Measurements from ENCODE around the gene FAM227B. TPM values are rescaled to one million over a fixed set of nuclear protein-coding genes. Genes with fewer than 3 reads are reported as not detected.
A peak's percentile ranks its signal among the peaks of the same experiment; 100 is the strongest.

FAM227B gene
- total RNA-seq, 1 experiment from 2014 or later = 0.98 TPM

GRCh38 chr15:49379996-49380395 is 240.6 kb downstream of the FAM227B start:
- H3K4me3 ChIP-seq (ENCODE audit: low read length) = no peak overlapping the region
- no peaks in the 10 kb centered on the region for H3K79me2 ChIP-seq (ENCODE audit: low read length)
- H3K4me1 ChIP-seq (ENCODE audit: insufficient read depth, low read length) = peaks cover 19% of the 10 kb centered on the region
- no peak for DNase-seq
- H3K27ac ChIP-seq (ENCODE audit: low read length) = no peak overlapping the region
- H3K27me3 ChIP-seq (ENCODE audit: low read length) = no peaks in the 10 kb centered on the region
- BruUV-seq (replicated peaks) = no TSS peak
- H2AFZ ChIP-seq (ENCODE audit: low read length) = no peak overlapping the region
- no peaks in the 10 kb centered on the region for H3K9me2 ChIP-seq (replicated peaks; ENCODE audit: low read length)
- no peak overlapping the region for H3K9ac ChIP-seq (ENCODE audit: low read length)
- ChIA-PET POLR2A (ENCODE audit: unreplicated experiment) (no interaction called here), CTCF (no interaction called here)
- H4K20me1 ChIP-seq (ENCODE audit: low read length) = no peaks in the 10 kb centered on the region
- no peaks in the 10 kb centered on the region for H3F3A ChIP-seq (ENCODE audit: low read length, unreplicated experiment)
- no peaks in the 10 kb centered on the region for H3K36me3 ChIP-seq (ENCODE audit: low read depth, low read length)
- no peak for ATAC-seq
- H3K4me2 ChIP-seq (ENCODE audit: low read length) = no peak overlapping the region
- no peaks in the 10 kb centered on the region for H3K9me3 ChIP-seq (ENCODE audit: low read length)
- TF ChIP-seq CTCF (conservative IDR thresholded peaks at IDR 0.05; ENCODE audit: low read depth, low read length) (no peak), EZH2phosphoT487 (IDR thresholded peaks at IDR 0.05; ENCODE audit: borderline replicate concordance, low read length) (no peak), EZH2 (IDR thresholded peaks at IDR 0.05; ENCODE audit: low read length, unreplicated experiment) (no peak)
- intact Hi-C loops (cut with micrococcal nuclease) = loop anchor here (5.0 kb wide), 1 partner anchor 37 kb away; no protein-coding TSS in a partner anchor

- no peaks in the 10 kb centered on the region for H3K27me3 ChIP-seq (ENCODE audit: low read length)
- no peaks in the 10 kb centered on the region for H3K4me1 ChIP-seq (ENCODE audit: insufficient read depth, low read length)
- H3K27ac ChIP-seq (ENCODE audit: low read length) = no peak overlapping the region
- no peaks in the 10 kb centered on the region for H3K79me2 ChIP-seq (ENCODE audit: low read length)
- no peaks in the 10 kb centered on the region for H3F3A ChIP-seq (ENCODE audit: low read length, unreplicated experiment)
- DNase-seq = no peak
- no peak overlapping the region for H2AFZ ChIP-seq (ENCODE audit: low read length)
- H3K9me2 ChIP-seq (replicated peaks; ENCODE audit: low read length) = no peaks in the 10 kb centered on the region
- no peak overlapping the region for H3K9ac ChIP-seq (ENCODE audit: low read length)
- no peaks in the 10 kb centered on the region for H3K36me3 ChIP-seq (ENCODE audit: low read depth, low read length)
- ChIA-PET POLR2A (ENCODE audit: unreplicated experiment) (no interaction called here), CTCF (no interaction called here)
- TF ChIP-seq EZH2 (IDR thresholded peaks at IDR 0.05; ENCODE audit: low read length, unreplicated experiment) = no peak
- no peak for TF ChIP-seq EZH2phosphoT487 (IDR thresholded peaks at IDR 0.05; ENCODE audit: borderline replicate concordance, low read length)
- no peak for TF ChIP-seq CTCF (conservative IDR thresholded peaks at IDR 0.05; ENCODE audit: low read depth, low read length)
- no peaks in the 10 kb centered on the region for H4K20me1 ChIP-seq (ENCODE audit: low read length)
- H3K4me3 ChIP-seq (ENCODE audit: low read length) = no peak overlapping the region
- intact Hi-C loops (cut with micrococcal nuclease) = no loop called here
- ATAC-seq = no peak
- BruUV-seq (replicated peaks) = no TSS peak
- H3K9me3 ChIP-seq (ENCODE audit: low read length) = no peaks in the 10 kb centered on the region
- no peak overlapping the region for H3K4me2 ChIP-seq (ENCODE audit: low read length)
Observed at GRCh38 chr15:49372366-49372765, 248.3 kb downstream of the FAM227B start.

- Histone ChIP-seq H2AFZ (ENCODE audit: low read length) (no peak overlapping the region), H3K79me2 (ENCODE audit: low read length) (no peaks in the 10 kb centered on the region), H3K9ac (ENCODE audit: low read length) (no peak overlapping the region), H3K27me3 (ENCODE audit: low read length) (no peaks in the 10 kb centered on the region), H3K27ac (ENCODE audit: low read length) (no peak overlapping the region), H3K4me3 (ENCODE audit: low read length) (no peak overlapping the region), H3K9me3 (ENCODE audit: low read length) (no peaks in the 10 kb centered on the region), H3K4me1 (ENCODE audit: insufficient read depth, low read length) (no peaks in the 10 kb centered on the region), H3K4me2 (ENCODE audit: low read length) (no peak overlapping the region), H3K9me2 (replicated peaks; ENCODE audit: low read length) (no peaks in the 10 kb centered on the region), H4K20me1 (ENCODE audit: low read length) (no peaks in the 10 kb centered on the region), H3K36me3 (ENCODE audit: low read depth, low read length) (no peaks in the 10 kb centered on the region), H3F3A (ENCODE audit: low read length, unreplicated experiment) (no peaks in the 10 kb centered on the region)
- peak; percentile 52 for DNase-seq
- CTCF ChIA-PET = no interaction called here
- TF ChIP-seq CTCF (conservative IDR thresholded peaks at IDR 0.05; ENCODE audit: low read depth, low read length) (peak; percentile 58), EZH2phosphoT487 (IDR thresholded peaks at IDR 0.05; ENCODE audit: borderline replicate concordance, low read length) (no peak)
- no TSS peak for BruUV-seq (replicated peaks)
- POLR2A ChIA-PET (ENCODE audit: unreplicated experiment) = no interaction called here
- intact Hi-C loops (cut with micrococcal nuclease) = loop anchor here (1.0 to 2.0 kb wide), 5 partner anchors 52 to 774 kb away; no protein-coding TSS in a partner anchor
- peak; percentile 27; the same call in 1 of the 2 replicates for ATAC-seq
Observed at GRCh38 chr15:49370782-49371181, 249.8 kb downstream of the FAM227B start.
